ENCODE measurements around the gene PAPPA2.

PAPPA2 gene

GRCh38 chr1:176460544-176461336 is 2.2 kb upstream of the PAPPA2 start:
- H3K9ac ChIP-seq (ENCODE audit: low read length) = no peak overlapping the region
- H3K36me3 ChIP-seq (ENCODE audit: insufficient read depth, low read length) = no peaks in the 10 kb centered on the region
- H3K4me3 ChIP-seq (ENCODE audit: low read depth in 1 of 2, low read length in 2 of 2) = no peak overlapping the region
- H3K4me1 ChIP-seq (ENCODE audit: insufficient read depth, low read length) = no peaks in the 10 kb centered on the region
- H3K27ac ChIP-seq (ENCODE audit: low read depth, low read length) = no peak overlapping the region
- no peaks in the 10 kb centered on the region for H3K9me3 ChIP-seq (ENCODE audit: low read length)
- no peaks in the 10 kb centered on the region for H3K27me3 ChIP-seq (ENCODE audit: control insufficient read depth in 1 of 2, insufficient read depth in 2 of 2, low read length in 2 of 2)

- no peak overlapping the region for H3K27ac ChIP-seq (ENCODE audit: low read depth, low read length)
- no peaks in the 10 kb centered on the region for H3K9me3 ChIP-seq (ENCODE audit: low read length)
- H3K27me3 ChIP-seq (ENCODE audit: control insufficient read depth in 1 of 2, insufficient read depth in 2 of 2, low read length in 2 of 2) = no peaks in the 10 kb centered on the region
- no peak overlapping the region for H3K4me3 ChIP-seq (ENCODE audit: low read depth in 1 of 2, low read length in 2 of 2)
- H3K36me3 ChIP-seq (ENCODE audit: insufficient read depth, low read length) = no peaks in the 10 kb centered on the region
- H3K4me1 ChIP-seq (ENCODE audit: insufficient read depth, low read length) = no peaks in the 10 kb centered on the region
- H3K9ac ChIP-seq (ENCODE audit: low read length) = no peak overlapping the region
Measured at GRCh38 chr1:176461576-176461975, 1.4 kb upstream of the PAPPA2 start.

- Histone ChIP-seq H3K27me3 (ENCODE audit: control insufficient read depth in 1 of 2, insufficient read depth in 2 of 2, low read length in 2 of 2) (no peaks in the 10 kb centered on the region), H3K9ac (ENCODE audit: low read length) (no peak overlapping the region), H3K4me1 (ENCODE audit: insufficient read depth, low read length) (peaks cover 4% of the 10 kb centered on the region), H3K9me3 (ENCODE audit: low read length) (no peaks in the 10 kb centered on the region), H3K27ac (ENCODE audit: low read depth, low read length) (no peak overlapping the region), H3K36me3 (ENCODE audit: insufficient read depth, low read length) (no peaks in the 10 kb centered on the region), H3K4me3 (ENCODE audit: low read depth in 1 of 2, low read length in 2 of 2) (no peak overlapping the region)
Measured at GRCh38 chr1:176466514-176466913, 3.5 kb downstream of the PAPPA2 start.

- H3K4me3 ChIP-seq (ENCODE audit: low read depth in 1 of 2, low read length in 2 of 2) = no peak overlapping the region
- H3K36me3 ChIP-seq (ENCODE audit: insufficient read depth, low read length) = no peaks in the 10 kb centered on the region
- no peak overlapping the region for H3K27ac ChIP-seq (ENCODE audit: low read depth, low read length)
- H3K4me1 ChIP-seq (ENCODE audit: insufficient read depth, low read length) = peaks cover 4% of the 10 kb centered on the region
- no peaks in the 10 kb centered on the region for H3K27me3 ChIP-seq (ENCODE audit: control insufficient read depth in 1 of 2, insufficient read depth in 2 of 2, low read length in 2 of 2)
- no peaks in the 10 kb centered on the region for H3K9me3 ChIP-seq (ENCODE audit: low read length)
- H3K9ac ChIP-seq (ENCODE audit: low read length) = no peak overlapping the region
Measured at GRCh38 chr1:176469450-176470010, 6.6 kb downstream of the PAPPA2 start.

- Histone ChIP-seq H3K36me3 (ENCODE audit: insufficient read depth, low read length) (no peaks in the 10 kb centered on the region), H3K27me3 (ENCODE audit: control insufficient read depth in 1 of 2, insufficient read depth in 2 of 2, low read length in 2 of 2) (no peaks in the 10 kb centered on the region), H3K9me3 (ENCODE audit: low read length) (no peaks in the 10 kb centered on the region), H3K27ac (ENCODE audit: low read depth, low read length) (no peak overlapping the region), H3K4me3 (ENCODE audit: low read depth in 1 of 2, low read length in 2 of 2) (no peak overlapping the region), H3K9ac (ENCODE audit: low read length) (no peak overlapping the region), H3K4me1 (ENCODE audit: insufficient read depth, low read length) (peaks cover 4% of the 10 kb centered on the region)
Measured at GRCh38 chr1:176471338-176472121, 8.6 kb downstream of the PAPPA2 start.

DNA sequence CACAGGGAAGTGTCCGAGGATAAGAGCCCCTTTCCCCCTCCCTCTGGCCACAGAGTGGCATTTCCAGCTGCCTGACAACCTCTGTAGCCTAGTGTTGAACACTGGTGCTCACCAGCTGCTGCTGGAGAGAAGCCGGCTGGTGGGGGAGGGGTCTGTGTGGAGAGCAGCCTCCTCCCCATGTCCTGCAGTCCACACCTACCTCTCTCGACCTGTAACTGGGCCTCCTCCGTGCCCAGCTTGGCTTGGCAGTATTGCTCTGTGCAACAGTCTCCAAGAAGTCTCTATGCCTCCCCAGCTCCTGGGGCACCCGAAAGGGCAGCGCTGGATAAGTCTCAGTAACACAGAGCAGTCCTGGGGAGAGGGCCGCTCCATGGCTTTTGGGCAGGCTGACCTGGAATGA is 17.0 kb downstream of the PAPPA2 start:
- Histone ChIP-seq H3K36me3 (ENCODE audit: insufficient read depth, low read length) (no peaks in the 10 kb centered on the region), H3K27ac (ENCODE audit: low read depth, low read length) (no peak overlapping the region), H3K4me1 (ENCODE audit: insufficient read depth, low read length) (no peaks in the 10 kb centered on the region), H3K4me3 (ENCODE audit: low read depth in 1 of 2, low read length in 2 of 2) (no peak overlapping the region), H3K27me3 (ENCODE audit: control insufficient read depth in 1 of 2, insufficient read depth in 2 of 2, low read length in 2 of 2) (no peaks in the 10 kb centered on the region), H3K9ac (ENCODE audit: low read length) (no peak overlapping the region), H3K9me3 (ENCODE audit: low read length) (no peaks in the 10 kb centered on the region)

GRCh38 chr1:176480750-176481149 is 17.8 kb downstream of the PAPPA2 start:
- Histone ChIP-seq H3K36me3 (ENCODE audit: insufficient read depth, low read length) (no peaks in the 10 kb centered on the region), H3K27me3 (ENCODE audit: control insufficient read depth in 1 of 2, insufficient read depth in 2 of 2, low read length in 2 of 2) (no peaks in the 10 kb centered on the region), H3K27ac (ENCODE audit: low read depth, low read length) (no peak overlapping the region), H3K9ac (ENCODE audit: low read length) (no peak overlapping the region), H3K4me3 (ENCODE audit: low read depth in 1 of 2, low read length in 2 of 2) (no peak overlapping the region), H3K4me1 (ENCODE audit: insufficient read depth, low read length) (no peaks in the 10 kb centered on the region), H3K9me3 (ENCODE audit: low read length) (no peaks in the 10 kb centered on the region)

GRCh38 chr1:176485083-176485482 is 22.1 kb downstream of the PAPPA2 start:
- H3K4me3 ChIP-seq (ENCODE audit: low read depth in 1 of 2, low read length in 2 of 2) = no peak overlapping the region
- no peaks in the 10 kb centered on the region for H3K27me3 ChIP-seq (ENCODE audit: control insufficient read depth in 1 of 2, insufficient read depth in 2 of 2, low read length in 2 of 2)
- H3K9me3 ChIP-seq (ENCODE audit: low read length) = no peaks in the 10 kb centered on the region
- no peak overlapping the region for H3K27ac ChIP-seq (ENCODE audit: low read depth, low read length)
- no peak overlapping the region for H3K9ac ChIP-seq (ENCODE audit: low read length)
- no peaks in the 10 kb centered on the region for H3K36me3 ChIP-seq (ENCODE audit: insufficient read depth, low read length)
- H3K4me1 ChIP-seq (ENCODE audit: insufficient read depth, low read length) = no peaks in the 10 kb centered on the region

DNA sequence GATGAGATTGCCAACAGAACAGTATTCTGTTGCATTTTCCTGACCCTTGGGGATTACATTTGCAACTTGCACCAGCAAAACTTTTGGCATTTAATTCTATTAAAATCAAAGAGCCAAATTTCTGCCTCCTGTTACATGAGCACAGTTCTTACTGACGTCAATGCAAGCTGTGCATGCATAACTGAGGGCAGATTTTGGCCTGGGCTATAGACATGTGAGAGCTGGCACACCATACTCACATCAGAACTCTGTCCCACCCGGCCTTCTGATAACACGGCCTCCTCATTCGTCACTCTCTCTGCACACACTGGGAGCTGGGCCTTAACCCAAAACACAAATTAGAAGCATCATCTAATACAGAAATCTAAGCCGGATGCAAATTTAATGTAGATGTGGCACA is 31.5 kb downstream of the PAPPA2 start:
- no peaks in the 10 kb centered on the region for H3K36me3 ChIP-seq (ENCODE audit: insufficient read depth, low read length)
- no peaks in the 10 kb centered on the region for H3K9me3 ChIP-seq (ENCODE audit: low read length)
- no peaks in the 10 kb centered on the region for H3K27me3 ChIP-seq (ENCODE audit: control insufficient read depth in 1 of 2, insufficient read depth in 2 of 2, low read length in 2 of 2)
- no peak overlapping the region for H3K27ac ChIP-seq (ENCODE audit: low read depth, low read length)
- peaks cover 7% of the 10 kb centered on the region for H3K4me1 ChIP-seq (ENCODE audit: insufficient read depth, low read length)
- no peak overlapping the region for H3K4me3 ChIP-seq (ENCODE audit: low read depth in 1 of 2, low read length in 2 of 2)
- no peak overlapping the region for H3K9ac ChIP-seq (ENCODE audit: low read length)

GRCh38 chr1:176499671-176500070 is 36.7 kb downstream of the PAPPA2 start:
- no peak overlapping the region for H3K27ac ChIP-seq (ENCODE audit: low read depth, low read length)
- no peaks in the 10 kb centered on the region for H3K9me3 ChIP-seq (ENCODE audit: low read length)
- no peak overlapping the region for H3K4me3 ChIP-seq (ENCODE audit: low read depth in 1 of 2, low read length in 2 of 2)
- H3K36me3 ChIP-seq (ENCODE audit: insufficient read depth, low read length) = no peaks in the 10 kb centered on the region
- H3K27me3 ChIP-seq (ENCODE audit: control insufficient read depth in 1 of 2, insufficient read depth in 2 of 2, low read length in 2 of 2) = no peaks in the 10 kb centered on the region
- no peak overlapping the region for H3K9ac ChIP-seq (ENCODE audit: low read length)
- H3K4me1 ChIP-seq (ENCODE audit: insufficient read depth, low read length) = no peaks in the 10 kb centered on the region

DNA sequence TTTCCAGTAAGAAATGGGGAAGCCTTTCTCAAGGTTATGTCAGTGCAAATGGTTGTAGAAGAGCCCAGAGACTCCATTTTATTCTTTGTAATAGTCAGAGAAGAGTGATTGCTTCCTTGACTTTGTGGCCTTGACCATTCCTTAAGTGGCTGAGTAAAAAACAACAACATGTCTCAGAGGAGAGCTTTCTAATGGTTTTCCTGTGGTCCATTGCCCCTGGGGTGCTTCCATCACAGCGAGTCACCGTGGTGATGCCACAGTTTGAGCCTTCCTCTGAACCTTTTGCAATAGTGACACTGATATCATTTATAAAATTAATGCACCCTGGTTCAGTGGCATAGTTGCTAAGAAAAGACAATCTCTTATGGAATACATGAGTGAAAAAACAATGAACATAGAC is 38.6 kb downstream of the PAPPA2 start:
- H3K36me3 ChIP-seq (ENCODE audit: insufficient read depth, low read length) = no peaks in the 10 kb centered on the region
- H3K27ac ChIP-seq (ENCODE audit: low read depth, low read length) = no peak overlapping the region
- H3K4me3 ChIP-seq (ENCODE audit: low read depth in 1 of 2, low read length in 2 of 2) = no peak overlapping the region
- no peaks in the 10 kb centered on the region for H3K4me1 ChIP-seq (ENCODE audit: insufficient read depth, low read length)
- H3K27me3 ChIP-seq (ENCODE audit: control insufficient read depth in 1 of 2, insufficient read depth in 2 of 2, low read length in 2 of 2) = no peaks in the 10 kb centered on the region
- H3K9ac ChIP-seq (ENCODE audit: low read length) = no peak overlapping the region
- no peaks in the 10 kb centered on the region for H3K9me3 ChIP-seq (ENCODE audit: low read length)

Measured in muscle layer of colon (tissue), 2 donors.